ENCODE results near the gene WDR18.

WDR18 gene

DNA sequence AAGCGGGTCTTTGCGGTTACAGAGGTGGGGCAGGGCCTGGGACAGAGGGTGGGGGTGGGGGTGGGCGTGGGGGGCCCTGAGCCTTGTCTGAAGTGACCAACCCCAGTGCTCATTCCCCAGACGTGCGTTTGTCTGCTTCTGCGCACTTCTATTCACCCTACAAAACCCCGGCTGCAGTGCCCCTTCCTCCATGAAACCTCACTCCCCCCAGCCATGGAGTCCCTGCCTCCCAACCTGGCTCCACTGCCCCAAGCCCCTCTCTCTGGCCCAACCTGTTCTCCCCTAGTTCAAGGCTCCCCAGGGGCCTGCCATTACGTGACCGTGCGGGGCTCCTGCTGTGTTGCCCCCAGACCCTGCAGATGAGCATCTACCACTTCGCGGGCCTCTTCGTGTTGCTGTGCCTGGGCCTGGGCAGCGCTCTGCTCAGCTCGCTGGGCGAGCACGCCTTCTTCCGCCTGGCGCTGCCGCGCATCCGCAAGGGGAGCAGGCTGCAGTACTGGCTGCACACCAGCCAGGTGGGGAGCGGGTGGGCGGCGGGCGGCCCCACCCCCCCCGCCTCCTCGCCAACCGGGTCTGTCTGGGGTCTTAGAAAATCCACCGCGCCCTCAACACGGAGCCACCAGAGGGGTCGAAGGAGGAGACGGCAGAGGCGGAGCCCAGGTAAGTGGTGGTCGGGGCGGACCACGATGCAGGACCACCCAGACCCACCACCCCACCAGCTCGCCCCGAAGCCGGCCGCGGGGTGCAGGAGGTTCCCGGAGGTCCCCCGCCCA is 24.3 kb downstream of the WDR18 start:
- no peak for DNase-seq

DNA sequence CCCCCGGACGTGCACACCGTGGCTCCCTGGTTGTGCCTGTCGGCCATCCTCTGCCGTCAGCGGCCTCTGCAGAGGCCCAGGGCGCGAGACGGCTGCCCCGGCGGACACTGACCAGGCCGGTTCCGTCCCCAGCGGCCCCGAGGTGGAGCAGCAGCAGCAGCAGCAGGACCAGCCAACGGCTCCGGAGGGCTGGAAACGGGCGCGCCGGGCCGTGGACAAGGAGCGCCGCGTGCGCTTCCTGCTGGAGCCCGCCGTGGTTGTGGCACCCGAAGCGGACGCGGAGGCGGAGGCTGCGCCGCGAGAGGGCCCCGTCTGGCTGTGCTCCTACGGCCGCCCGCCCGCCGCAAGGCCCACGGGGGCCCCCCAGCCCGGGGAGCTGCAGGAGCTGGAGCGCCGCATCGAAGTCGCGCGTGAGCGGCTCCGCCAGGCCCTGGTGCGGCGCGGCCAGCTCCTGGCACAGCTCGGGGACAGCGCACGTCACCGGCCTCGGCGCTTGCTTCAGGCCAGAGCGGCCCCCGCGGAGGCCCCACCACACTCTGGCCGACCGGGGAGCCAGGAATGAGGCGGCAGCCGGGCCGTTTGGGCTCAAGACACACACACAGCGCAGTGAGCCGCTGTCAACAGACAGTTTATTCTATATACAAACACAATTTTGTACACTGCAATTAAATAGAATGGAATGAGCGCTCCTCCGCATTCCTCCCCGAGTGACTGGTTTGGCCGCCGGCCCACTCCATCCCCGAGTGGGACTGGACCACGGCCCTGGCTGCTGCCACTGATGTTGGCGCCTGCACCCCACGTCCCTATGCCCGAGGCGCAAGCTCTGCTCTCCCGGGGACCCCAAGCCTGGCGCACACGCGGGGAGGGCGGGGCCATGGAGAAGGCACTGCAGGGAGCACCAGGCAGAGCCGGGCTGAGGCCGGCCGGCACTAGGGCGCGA is 25.2 kb downstream of the WDR18 start:
- DNase-seq = no peak

- DNase-seq = no peak
Observed at GRCh38 chr19:1009981-1010538, 25.9 kb downstream of the WDR18 start.

GRCh38 chr19:1010586-1011510 is 26.7 kb downstream of the WDR18 start:
- DNase-seq = no peak

- no peak for DNase-seq
Observed at GRCh38 chr19:1011831-1012333, 27.7 kb downstream of the WDR18 start.

- DNase-seq = no peak
Observed at GRCh38 chr19:1012334-1012733, 28.2 kb downstream of the WDR18 start.

- no peak for DNase-seq
Observed at GRCh38 chr19:1013218-1013617, 29.1 kb downstream of the WDR18 start.

DNA sequence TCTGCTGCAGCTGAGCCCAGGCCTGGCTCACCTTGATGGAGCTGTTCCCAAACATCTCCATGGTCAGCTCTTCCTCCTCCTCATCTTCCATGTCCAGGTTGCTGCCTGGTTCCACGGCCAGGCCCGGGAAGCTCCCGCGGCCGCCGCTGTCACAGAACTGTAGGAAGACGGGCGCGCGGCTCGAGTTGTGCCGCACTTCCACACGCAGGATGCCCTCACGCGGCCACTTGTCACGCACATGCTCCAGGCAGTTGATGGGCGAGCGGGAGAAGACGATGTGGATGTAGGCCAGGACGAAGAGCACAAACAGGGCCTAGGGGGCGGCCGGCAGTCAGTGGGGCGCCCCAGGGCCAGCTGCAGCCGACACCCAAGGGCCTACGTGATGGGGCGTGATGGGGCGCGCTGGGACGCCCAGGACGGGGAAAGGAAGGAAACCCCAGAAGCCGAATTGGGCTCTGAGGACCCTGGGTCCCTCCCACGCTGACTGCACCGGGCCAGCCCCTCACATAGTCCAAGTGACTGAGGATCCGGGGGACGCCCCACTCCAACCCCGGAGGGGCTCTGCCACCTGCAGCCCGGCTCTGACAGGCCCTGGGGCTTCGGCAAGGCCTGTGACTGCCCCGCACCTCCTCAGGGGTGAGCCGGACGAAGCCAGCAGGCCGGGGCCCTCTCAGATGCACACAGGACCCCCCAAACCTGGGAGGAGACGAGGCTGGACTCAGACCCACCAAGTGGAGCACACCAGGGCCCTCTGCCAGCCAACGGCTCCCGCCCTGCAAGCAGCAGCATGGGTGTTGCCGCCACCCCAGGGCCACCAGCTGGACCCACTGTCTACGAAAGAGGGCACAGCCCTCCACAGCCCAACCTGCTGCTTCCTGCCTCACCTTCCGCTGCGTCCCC is 30.3 kb downstream of the WDR18 start:
- DNase-seq = no peak

DNA sequence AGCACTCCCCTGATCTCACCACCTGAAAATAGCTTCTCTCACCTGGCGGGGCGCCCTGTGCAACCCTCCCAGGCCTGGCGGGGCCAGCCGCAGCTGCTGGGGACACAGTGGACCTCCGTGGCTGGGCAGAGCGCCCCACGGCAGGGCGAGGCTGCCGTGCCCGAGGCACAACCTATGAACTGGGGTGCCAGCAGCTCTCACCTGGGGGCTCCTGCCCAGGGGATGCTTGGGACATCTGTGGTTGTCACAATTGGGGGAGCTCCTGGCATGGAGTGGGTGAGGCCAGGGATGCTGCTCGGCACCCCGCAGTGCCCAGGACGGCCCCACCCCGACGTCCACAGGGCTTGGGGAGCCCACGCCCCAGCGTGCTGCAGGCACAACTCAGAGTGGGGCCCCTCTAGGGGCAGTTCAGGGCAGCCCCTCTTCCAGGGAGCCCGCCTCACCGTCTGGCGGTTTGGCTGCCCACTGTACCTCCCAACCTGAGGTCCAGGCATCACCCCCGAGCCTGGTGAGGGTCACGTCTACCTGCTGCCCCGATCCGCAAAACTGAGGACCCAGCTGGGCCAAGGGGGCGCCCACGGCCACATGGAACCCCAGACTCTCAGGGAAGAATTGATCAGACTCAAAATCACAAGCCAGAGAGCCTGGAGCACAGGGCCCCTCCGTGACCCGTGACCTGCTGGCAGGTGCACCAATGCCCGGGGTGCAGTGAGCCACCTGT is 31.1 kb downstream of the WDR18 start:
- no peak for DNase-seq

- no peak for DNase-seq
Observed at GRCh38 chr19:1015782-1016646, 31.9 kb downstream of the WDR18 start.

GRCh38 chr19:1016647-1017114 is 32.5 kb downstream of the WDR18 start:
- no peak for DNase-seq

DNA sequence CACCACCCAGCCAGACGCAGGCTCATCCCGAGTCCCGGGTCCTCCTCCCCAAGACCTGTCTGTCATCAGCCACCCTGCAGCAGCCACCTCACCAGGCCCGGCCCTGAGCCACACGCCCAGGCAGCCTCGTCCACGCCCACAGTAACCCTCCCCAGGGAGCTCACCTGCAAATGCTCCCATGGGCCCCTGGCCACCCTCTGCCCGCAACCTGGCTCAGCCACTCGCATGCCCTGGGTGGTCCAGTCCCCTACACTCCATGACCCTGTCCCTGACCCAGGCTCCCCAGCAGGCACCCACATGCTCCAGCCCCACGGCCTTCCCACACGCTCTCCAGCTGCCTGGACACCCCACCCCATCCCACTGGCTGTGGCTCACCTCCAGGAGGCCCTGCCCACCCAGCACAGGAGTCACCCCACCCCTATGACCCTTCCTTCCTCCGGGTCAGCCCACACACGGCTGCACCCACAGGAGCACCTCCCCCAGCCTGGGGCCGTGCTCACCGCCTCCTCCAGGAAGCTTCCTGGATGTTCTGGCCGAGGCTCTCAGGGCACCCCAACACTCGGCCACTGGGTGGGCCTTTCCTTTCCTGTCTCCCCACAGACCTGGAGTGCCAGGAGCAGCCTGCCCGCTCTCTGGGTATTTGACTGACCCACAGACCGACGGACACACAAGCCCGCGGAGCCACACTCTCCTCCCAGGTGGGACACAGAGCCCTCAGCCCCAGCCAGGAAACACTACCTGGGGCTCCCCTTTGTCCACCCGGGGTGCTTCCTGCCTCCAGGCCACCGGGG is 33.2 kb downstream of the WDR18 start:
- DNase-seq = no peak

- DNase-seq = no peak
Observed at GRCh38 chr19:1017906-1018305, 33.8 kb downstream of the WDR18 start.

- DNase-seq = no peak
Observed at GRCh38 chr19:1018393-1018792, 34.2 kb downstream of the WDR18 start.

- DNase-seq = no peak
Observed at GRCh38 chr19:1018932-1019615, 34.9 kb downstream of the WDR18 start.

- DNase-seq = no peak
Observed at GRCh38 chr19:1019616-1019961, 35.4 kb downstream of the WDR18 start.

DNA sequence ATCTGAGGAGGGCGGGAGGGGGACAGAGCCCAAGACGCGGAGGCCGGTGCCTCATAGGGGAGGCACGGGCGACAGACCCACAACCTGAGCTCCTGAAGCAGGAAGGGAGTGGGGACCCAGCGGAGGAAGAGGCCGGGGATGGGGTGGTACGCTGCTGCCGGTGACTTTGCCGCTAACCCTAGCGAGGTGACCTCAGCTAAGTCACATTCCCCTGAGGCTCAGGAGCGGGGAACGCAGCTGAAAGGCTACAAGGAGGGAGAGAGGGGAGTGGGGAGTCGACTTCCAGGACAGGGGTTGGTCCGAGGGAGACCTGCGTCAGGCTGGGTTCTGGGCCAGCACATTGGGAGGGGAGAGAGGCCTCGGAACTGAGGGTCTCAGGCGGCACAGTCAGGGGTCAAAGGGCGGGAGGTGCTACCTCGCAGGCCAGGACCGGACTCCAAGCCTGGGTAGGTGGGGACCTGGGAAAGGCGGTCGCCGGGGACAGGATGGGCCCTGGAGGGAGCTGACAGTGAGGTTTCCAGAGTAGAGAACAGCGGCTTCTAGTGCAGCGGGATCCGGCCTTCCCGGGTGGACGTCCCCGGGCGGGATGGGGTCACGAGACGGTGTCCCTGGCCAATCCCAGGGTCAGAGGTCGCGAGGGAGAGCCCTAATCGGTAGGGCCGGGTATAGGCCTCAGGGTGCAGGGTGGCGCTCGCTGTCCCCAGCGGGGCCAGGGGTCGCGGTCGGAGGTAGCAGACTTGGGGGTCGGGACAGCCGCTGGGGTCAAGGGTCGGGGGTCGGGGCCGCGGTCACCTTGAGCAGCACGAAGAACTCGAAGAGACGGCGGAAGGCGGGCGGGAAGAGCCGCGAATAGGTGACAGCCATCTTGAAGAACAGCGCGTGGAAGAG is 36.1 kb downstream of the WDR18 start:
- peak in 1 of 5 experiments; percentile 52 for DNase-seq

Data from T-helper 2 cell (primary cell).